Liver (tissue), 9 donors: ENCODE data around the gene TM4SF5. TPM values are rescaled to one million over a fixed set of nuclear protein-coding genes. Genes with fewer than 3 reads are reported as not detected.

ENCODE experiments used
- DNase-seq: peaks from one replicate; pipeline ENCODE4 v3.0.0-alpha.2; 2017; ENCODE audit warnings: low spot score
- H3K27ac ChIP-seq, 2 donors: one replicate each; pipeline ENCODE4 v1.7.0; 2013; ENCODE audit warnings: inconsistent platforms in 2 of 2, low read length in 2 of 2, control low read depth in 1 of 2, low read depth in 1 of 2, mild to moderate bottlenecking in 1 of 2
- H3K27me3 ChIP-seq, 4 donors: one replicate each; pipeline versions ENCODE4 v1.6.1 to v1.7.0; 2013; ENCODE audit warnings: low read length in 3 of 4, inconsistent platforms in 1 of 4, mild to moderate bottlenecking in 1 of 4, moderate library complexity in 1 of 4; ENCODE audit not compliant: control insufficient read depth in 4 of 4, insufficient read depth in 4 of 4
- H3K36me3 ChIP-seq, 4 donors: one replicate each; pipeline versions ENCODE4 v1.6.1 to v1.7.0; 2013; ENCODE audit warnings: low read length in 3 of 4, mild to moderate bottlenecking in 3 of 4, low read depth in 1 of 4, moderate library complexity in 1 of 4; ENCODE audit not compliant: control insufficient read depth in 4 of 4, insufficient read depth in 3 of 4
- H3K4me1 ChIP-seq, 4 donors: one replicate each; pipeline versions ENCODE4 v1.6.1 to v1.7.0; 2013; ENCODE audit warnings: low read length in 3 of 4, mild to moderate bottlenecking in 3 of 4, moderate library complexity in 1 of 4; ENCODE audit not compliant: control insufficient read depth in 4 of 4, insufficient read depth in 4 of 4
- H3K4me3 ChIP-seq, 3 donors: one replicate each; pipeline versions ENCODE4 v1.6.1 to v1.7.0; 2013; ENCODE audit warnings: low read length in 3 of 3, control low read depth in 1 of 3, low read depth in 1 of 3, mild to moderate bottlenecking in 1 of 3
- H3K9ac ChIP-seq, 2 donors: one replicate each; pipeline ENCODE4 v1.7.0; 2013; ENCODE audit warnings: low read length in 2 of 2, mild to moderate bottlenecking in 2 of 2, moderate library complexity in 2 of 2, control low read depth in 1 of 2, low read depth in 1 of 2
- H3K9me3 ChIP-seq, 4 donors: one replicate each; pipeline versions ENCODE4 v1.6.1 to v1.7.0; 2013; ENCODE audit warnings: low read length in 3 of 4; ENCODE audit not compliant: control insufficient read depth in 4 of 4
- ATF3 ChIP-seq: IDR thresholded peaks from 2 replicates; pipeline ENCODE4 v1.6.1; 2016; ENCODE audit warnings: antibody characterized with exemption
- EGR1 ChIP-seq, 2 donors: IDR thresholded peaks; 2 replicates each; pipeline ENCODE4 v1.6.1; 2016 to 2018; ENCODE audit warnings: antibody characterized with exemption in 2 of 2, low read depth in 2 of 2
- FOXA2 ChIP-seq: IDR thresholded peaks from 2 replicates; pipeline ENCODE4 v1.6.1; 2016; ENCODE audit warnings: antibody characterized with exemption
- GABPA ChIP-seq, 2 donors: IDR thresholded peaks in 1 of 2; conservative IDR thresholded peaks in 1 of 2; 2 replicates each; pipeline ENCODE4 v1.6.1; 2016; ENCODE audit warnings: antibody characterized with exemption in 2 of 2, mild to moderate bottlenecking in 1 of 2, moderate library complexity in 1 of 2
- HNF4A ChIP-seq, 2 donors: conservative IDR thresholded peaks; 2 replicates each; pipeline ENCODE4 v1.6.1; 2016; ENCODE audit warnings: antibody characterized with exemption in 2 of 2, mild to moderate bottlenecking in 2 of 2
- HNF4G ChIP-seq: IDR thresholded peaks from 2 replicates; pipeline ENCODE4 v1.6.1; 2016; ENCODE audit warnings: antibody characterized with exemption
- JUND ChIP-seq, 2 donors: IDR thresholded peaks; 2 replicates each; pipeline ENCODE4 v1.6.1; 2016; ENCODE audit warnings: antibody characterized with exemption in 2 of 2
- MAX ChIP-seq: IDR thresholded peaks from 2 replicates; pipeline ENCODE4 v1.6.1; 2016; ENCODE audit warnings: antibody characterized with exemption
- NR2F2 ChIP-seq: IDR thresholded peaks from 2 replicates; pipeline ENCODE4 v1.6.1; 2016; ENCODE audit warnings: antibody characterized with exemption
- RAD21 ChIP-seq, 2 donors: IDR thresholded peaks; 2 replicates each; pipeline ENCODE4 v1.6.1; 2016; ENCODE audit warnings: antibody characterized with exemption in 2 of 2, mild to moderate bottlenecking in 2 of 2
- REST ChIP-seq: IDR thresholded peaks from 2 replicates; pipeline ENCODE4 v1.6.1; 2016; ENCODE audit warnings: antibody characterized with exemption, mild to moderate bottlenecking
- SP1 ChIP-seq: IDR thresholded peaks from 2 replicates; pipeline ENCODE4 v1.6.1; 2018; ENCODE audit warnings: antibody characterized with exemption, mild to moderate bottlenecking
- TAF1 ChIP-seq: conservative IDR thresholded peaks from 2 replicates; pipeline ENCODE4 v1.6.1; 2016; ENCODE audit warnings: antibody characterized with exemption, mild to moderate bottlenecking
- YY1 ChIP-seq: IDR thresholded peaks from 2 replicates; pipeline ENCODE4 v1.6.1; 2016; ENCODE audit warnings: antibody characterized with exemption, mild to moderate bottlenecking
- ZBTB33 ChIP-seq: IDR thresholded peaks from 2 replicates; pipeline ENCODE4 v1.6.1; 2016; ENCODE audit warnings: antibody characterized with exemption
- WGBS: extraction: QIAGEN DNeasy Blood & Tissue Kit; methylation state at CpG from one replicate; pipeline ENCODE4 v1.1.7; 2013; 5-methylcytosine and 5-hydroxymethylcytosine counted together
- polyA plus RNA-seq, 2 donors: library from polyadenylated mRNA; stranded (reverse) in 1 of 2; unstranded in 1 of 2; fragments of 200-250 nt in 1 of 2; fragments of >200 nt in 1 of 2; fragmentation: Nextera tagmentation in 1 of 2; extraction: Ambion mirVana in 1 of 2; gene quantifications; one replicate each; pipeline versions ENCODE4 v1.2.1 to v1.2.3, GENCODE V29; 2013 to 2015
- total RNA-seq, 2 donors: library from RNA; depleted of rRNA; stranded (reverse); fragments of >200 nt; gene quantifications; one replicate each; pipeline ENCODE4 v1.2.3, GENCODE V29; 2014
- donor health status: healthy.
- donor health status: healthy.
- donor health status: healthy.
- donor health status: healthy.
- donor health status: healthy.

The TM4SF5 gene
- total and polyA plus RNA-seq, 4 donors, result 20.1 to 309 (median 115) TPM

DNA sequence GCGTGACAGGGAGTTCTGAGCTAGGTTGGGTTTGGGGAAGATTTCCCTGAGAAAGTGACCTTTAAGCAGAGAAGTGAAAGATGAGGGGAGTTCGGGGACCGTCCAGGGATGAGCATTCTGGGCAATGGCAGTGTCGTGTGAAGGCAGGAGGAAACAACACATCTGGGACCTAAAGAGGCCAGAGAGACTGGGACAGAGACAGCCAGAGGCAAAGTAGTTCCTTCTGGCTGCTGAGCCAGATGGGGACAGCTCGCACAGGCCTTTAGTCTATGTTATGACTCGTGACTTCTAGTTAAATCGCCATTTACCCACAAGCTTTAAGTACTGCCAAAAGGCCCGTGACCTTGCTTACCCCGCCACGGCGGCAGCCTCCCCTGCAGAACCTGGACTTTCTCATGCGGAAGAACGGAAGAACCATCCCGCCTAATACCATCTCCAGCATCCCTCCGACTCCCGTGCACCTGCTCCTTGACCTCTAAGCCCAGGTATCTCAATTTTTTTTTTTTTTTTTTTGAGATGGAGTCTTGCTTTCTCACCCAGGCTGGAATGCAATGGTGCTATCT is 48.9 kb upstream of the TM4SF5 start:
- 89% methylated on average over 16 of the region's 16 CpGs for WGBS
- Histone ChIP-seq H3K9me3 (no peaks in the 10 kb centered on the region), H3K27ac (no peak overlapping the region), H3K4me3 (no peak overlapping the region), H3K27me3 (no peaks in the 10 kb centered on the region), H3K4me1 (peaks cover 13 to 30% (median 23%) of the 10 kb centered on the region in 4 donors), H3K9ac (no peak overlapping the region), H3K36me3 (peaks cover 0 to 3% (median 1%) of the 10 kb centered on the region in 4 donors)
- DNase-seq, result no peak
- TF ChIP-seq HNF4G (no peak), TAF1 (no peak), ATF3 (no peak), REST (no peak), NR2F2 (no peak)

GRCh38 chr17:4724650-4725049 is 47.0 kb upstream of the TM4SF5 start:
- Histone ChIP-seq H3K27ac (no peak overlapping the region), H3K36me3 (no peaks in the 10 kb centered on the region), H3K9me3 (no peaks in the 10 kb centered on the region), H3K4me3 (no peak overlapping the region), H3K4me1 (peaks cover 13 to 29% (median 22%) of the 10 kb centered on the region in 4 donors), H3K9ac (no peak overlapping the region), H3K27me3 (no peaks in the 10 kb centered on the region)
- DNase-seq, result no peak
- no peak for TF ChIP-seq ZBTB33
- no peak for TF ChIP-seq RAD21 (IDR thresholded peaks at IDR 0.05)
- no peak for TF ChIP-seq REST
- TF ChIP-seq TAF1, result no peak
- TF ChIP-seq YY1, result no peak
- no peak for TF ChIP-seq GABPA (IDR thresholded peaks at IDR 0.05 in 1 of 2, conservative IDR thresholded peaks at IDR 0.05 in 1 of 2)
- TF ChIP-seq SP1, result no peak
- TF ChIP-seq JUND (IDR thresholded peaks at IDR 0.05), result no peak
- no peak for TF ChIP-seq FOXA2
- TF ChIP-seq HNF4A (conservative IDR thresholded peaks at IDR 0.05), result no peak
- no peak for TF ChIP-seq EGR1 (IDR thresholded peaks at IDR 0.05; ENCODE audit: low read depth in 2 of 2)
- no peak for TF ChIP-seq NR2F2
- no peak for TF ChIP-seq MAX
- TF ChIP-seq ATF3, result no peak
- no peak for TF ChIP-seq HNF4G
- 83% methylated on average over 5 of the region's 5 CpGs for WGBS
